ENCODE data around the gene IKBKE. TPM values are rescaled to one million over a fixed set of nuclear protein-coding genes. Genes with fewer than 3 reads are reported as not detected.

IKBKE gene
- total and polyA plus RNA-seq, 2 of the 8 experiments (the other 6 are each of a cell fraction or from before 2014, with no cell fraction given), result 8.6 to 12.0 TPM

DNA sequence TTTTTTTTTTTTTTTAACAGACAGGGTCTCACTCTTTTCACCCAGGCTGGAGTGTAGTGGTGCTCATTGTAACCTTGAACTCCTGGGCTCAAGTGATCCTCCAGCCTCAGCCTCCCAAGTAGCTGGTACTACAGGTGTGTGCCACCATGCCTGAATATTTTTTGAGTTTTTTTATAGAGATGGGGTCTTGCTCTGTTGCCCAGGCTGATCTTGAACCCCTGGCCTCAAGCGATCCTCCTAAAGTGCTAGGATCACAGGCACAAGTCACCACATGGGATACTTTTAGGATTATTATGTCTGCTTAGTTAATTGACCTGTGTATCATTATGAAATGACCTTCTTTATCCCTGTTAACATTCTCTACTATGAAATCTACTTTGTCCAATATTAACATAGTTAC lies 75.1 kb downstream of the IKBKE start:
- H4K5ac ChIP-seq (ENCODE audit: insufficient read length, low read depth, low read length), result no peak overlapping the region
- no peak overlapping the region for H3K4me2 ChIP-seq (ENCODE audit: insufficient read depth in 1 of 2, low read depth in 2 of 2, low read length in 2 of 2)
- no peak overlapping the region for H3K56ac ChIP-seq (replicated peaks; ENCODE audit: insufficient read length, low read depth, low read length)
- no peaks in the 10 kb centered on the region for H3K27me3 ChIP-seq (replicated peaks in 1 of 4; ENCODE audit: control insufficient read depth in 3 of 4, extremely low read depth in 1 of 4, insufficient read depth in 3 of 4, low read length in 3 of 4)
- H3K9me3 ChIP-seq (ENCODE audit: insufficient read depth in 2 of 2, low read depth in 1 of 2, low read length in 1 of 2), result no peaks in the 10 kb centered on the region
- H3K4me3 ChIP-seq (ENCODE audit: extremely low read depth in 1 of 4, insufficient read depth in 2 of 4, low read depth in 3 of 4, low read length in 4 of 4), result no peak overlapping the region
- FAIRE-seq (no peak), DNase-seq (ENCODE audit: low read depth in 1 of 2, low spot score in 2 of 2) (no peak)
- no peak overlapping the region for H3K18ac ChIP-seq (ENCODE audit: extremely low read depth, low read length)
- no peak overlapping the region for H2BK20ac ChIP-seq (ENCODE audit: low read length)
- H4K8ac ChIP-seq (ENCODE audit: extremely low read depth, insufficient read depth, low read length), result no peak overlapping the region
- H3K14ac ChIP-seq (ENCODE audit: insufficient read length), result no peak overlapping the region
- no peak overlapping the region for H2BK15ac ChIP-seq (ENCODE audit: low read length)
- no peaks in the 10 kb centered on the region for H3K79me1 ChIP-seq (ENCODE audit: low read depth, low read length)
- H3K9ac ChIP-seq (replicated peaks in 1 of 4; ENCODE audit: extremely low read depth in 1 of 4, low read depth in 3 of 4, low read length in 3 of 4), result no peak overlapping the region
- H2BK120ac ChIP-seq (replicated peaks; ENCODE audit: low read depth, low read length), result no peak overlapping the region
- no peaks in the 10 kb centered on the region for H3K36me3 ChIP-seq (ENCODE audit: control insufficient read depth in 2 of 4, insufficient read depth in 4 of 4, low read length in 3 of 4)
- no peak overlapping the region for H2AK5ac ChIP-seq (ENCODE audit: low read depth, low read length)
- no peak overlapping the region for H2BK12ac ChIP-seq (ENCODE audit: low read depth, low read length)
- 87% methylated on average over 1 of the region's 1 CpG; no CpG with 5 or more reads in 1 of the 2 experiments for WGBS, 2 experiments (ENCODE audit: extremely low coverage in 1 of 2, insufficient coverage in 1 of 2, insufficient read length in 1 of 2, insufficient replicate concordance in 2 of 2, low coverage in 1 of 2, low lambda C conversion rate in 2 of 2, missing lambda C conversion rate in 1 of 2)
- ChIA-PET POLR2A (ENCODE audit: partially characterized antibody) (interaction anchor here (0.9 to 1.1 kb wide), 2 partner anchors 36 to 50 kb away, joined by 4 read pairs; no protein-coding TSS in a partner anchor), CTCF (ENCODE audit: partially characterized antibody) (interaction anchor here (0.6 to 18.2 kb wide), 49 partner anchors 8 to 1265 kb away, joined by 3 to 298 read pairs (median 4); partner anchors contain the start of genes DYRK3, IKBKE and RASSF5)
- H2AFZ ChIP-seq (ENCODE audit: low read length), result no peak overlapping the region
- H3K79me2 ChIP-seq (ENCODE audit: control insufficient read depth in 1 of 2, insufficient read depth in 2 of 2, low read length in 2 of 2), result no peaks in the 10 kb centered on the region
- H4K91ac ChIP-seq (replicated peaks; ENCODE audit: insufficient read length, low read length), result no peak overlapping the region
- no peaks in the 10 kb centered on the region for H3K23me2 ChIP-seq (ENCODE audit: low read depth, low read length)
- no peak overlapping the region for H3K27ac ChIP-seq (ENCODE audit: low read depth, low read length)
- H2BK5ac ChIP-seq (ENCODE audit: low read depth, low read length), result no peak overlapping the region
- H4K20me1 ChIP-seq (replicated peaks in 1 of 2; ENCODE audit: control insufficient read depth in 1 of 2, insufficient read depth in 2 of 2, low read length in 2 of 2), result no peaks in the 10 kb centered on the region
- peaks cover 0 to 3% (median 2%) of the 10 kb centered on the region in 4 experiments; a peak in 2 of 7 replicates for H3K4me1 ChIP-seq (replicated peaks in 1 of 4; ENCODE audit: control insufficient read depth in 3 of 4, insufficient read depth in 4 of 4, low read length in 3 of 4)
- no peak overlapping the region for H3K4ac ChIP-seq (replicated peaks; ENCODE audit: insufficient read length, low read depth, low read length)
- H3K23ac ChIP-seq (ENCODE audit: insufficient read length), result no peak overlapping the region
- TF ChIP-seq CTBP2 (IDR thresholded peaks at IDR 0.05; ENCODE audit: borderline replicate concordance, insufficient read depth, insufficient read length, low read length), result no peak
- no peak for TF ChIP-seq HDAC6 (IDR thresholded peaks at IDR 0.05; ENCODE audit: low read depth, low read length)
- no peak for TF ChIP-seq MAFK (IDR thresholded peaks at IDR 0.05; ENCODE audit: low read depth, low read length)

Data from H1 (cell line).